Common myeloid progenitor, CD34-positive (primary cell): ENCODE measurements around the gene ABI1.

ENCODE experiments used
- CTCF ChIA-PET: fragments of 350-600 bp; sonication (Branson Sonifier 250); formaldehyde crosslinking; loops from one replicate; lab custom pipeline; 2021; ENCODE audit warnings: antibody characterized with exemption; lab: Charles Lee
- POLR2A ChIA-PET: fragments of 350-600 bp; sonication (Branson Sonifier 250); formaldehyde crosslinking; loops from one replicate; lab custom pipeline; 2021; ENCODE audit warnings: antibody characterized with exemption; lab: Charles Lee
- DNase-seq, 3 donors: peaks; one replicate each; pipeline versions ENCODE4 v3.0.0 to v3.0.0-alpha.2; 2013
- H3K27ac ChIP-seq, 2 experiments: 1 replicate in 1 of 2; 2 replicates in 1 of 2; pipeline ENCODE4 v1.7.0; 2013; ENCODE audit warnings: inconsistent platforms in 2 of 2, low read length in 2 of 2, mild to moderate bottlenecking in 2 of 2, low read depth in 1 of 2, moderate library complexity in 1 of 2; ENCODE audit not compliant: severe bottlenecking in 2 of 2, insufficient read depth in 1 of 2, poor library complexity in 1 of 2
- H3K27me3 ChIP-seq, 5 experiments: replicated peaks in 2 of 5; 1 replicate in 3 of 5; 2 replicates in 2 of 5; pipeline versions ENCODE4 v1.6.1 to v1.7.0; 2013; ENCODE audit warnings: low read length in 4 of 5, mild to moderate bottlenecking in 2 of 5, moderate library complexity in 2 of 5, inconsistent platforms in 1 of 5; ENCODE audit not compliant: insufficient read depth in 5 of 5, control insufficient read depth in 4 of 5
- H3K36me3 ChIP-seq, 4 experiments: 1 replicate in 2 of 4; 2 replicates in 2 of 4; pipeline versions ENCODE4 v1.6.1 to v1.7.0; 2013; ENCODE audit warnings: low read length in 3 of 4, control low read depth in 1 of 4, mild to moderate bottlenecking in 1 of 4; ENCODE audit not compliant: control insufficient read depth in 4 of 4, insufficient read depth in 4 of 4
- H3K4me1 ChIP-seq, 4 experiments: 1 replicate in 3 of 4; 2 replicates in 1 of 4; pipeline versions ENCODE4 v1.6.1 to v1.7.1; 2013; ENCODE audit warnings: low read length in 3 of 4, mild to moderate bottlenecking in 3 of 4, control low read depth in 1 of 4, inconsistent platforms in 1 of 4, moderate library complexity in 1 of 4; ENCODE audit not compliant: control insufficient read depth in 4 of 4, insufficient read depth in 4 of 4; ENCODE audit errors: control extremely low read depth in 1 of 4
- H3K4me3 ChIP-seq, 7 experiments: 1 replicate in 4 of 7; 2 replicates in 3 of 7; pipeline versions ENCODE4 v1.5.1 to v1.7.0; 2013; ENCODE audit warnings: mild to moderate bottlenecking in 7 of 7, low read length in 6 of 7, moderate library complexity in 6 of 7, inconsistent platforms in 2 of 7, low read depth in 2 of 7, control low read depth in 1 of 7; ENCODE audit not compliant: insufficient read depth in 4 of 7, control insufficient read depth in 1 of 7; ENCODE audit errors: extremely low read depth in 1 of 7
- H3K9me3 ChIP-seq, 5 experiments: 1 replicate in 4 of 5; 2 replicates in 1 of 5; pipeline versions ENCODE4 v1.6.1 to v1.7.1; 2013; ENCODE audit warnings: low read length in 4 of 5, mild to moderate bottlenecking in 2 of 5, inconsistent platforms in 1 of 5, low read depth in 1 of 5, moderate library complexity in 1 of 5; ENCODE audit not compliant: control insufficient read depth in 4 of 5, insufficient read depth in 2 of 5; ENCODE audit errors: control extremely low read depth in 1 of 5
- WGBS: methylation state at CpG from one replicate; pipeline ENCODE4 v1.1.5; 2013; ENCODE audit not compliant: insufficient coverage; 5-methylcytosine and 5-hydroxymethylcytosine counted together

Gene ABI1

GRCh38 chr10:26806557-26806956, 54.2 kb downstream of the ABI1 start:
- ChIA-PET CTCF (interaction anchor here (0.7 to 1.8 kb wide), 3 partner anchors 8 to 19 kb away, joined by 3 to 5 read pairs (median 4); no protein-coding TSS in a partner anchor), POLR2A (no interaction called here)
- no CpG with 5 or more reads among the region's 1 CpG for WGBS
- H3K27me3 ChIP-seq = no peaks in the 10 kb centered on the region
- peaks cover 0 to 6% (median 1%) of the 10 kb centered on the region in 4 experiments for H3K36me3 ChIP-seq
- no peak for DNase-seq
- H3K9me3 ChIP-seq = no peaks in the 10 kb centered on the region
- H3K4me3 ChIP-seq = no peak overlapping the region
- H3K4me1 ChIP-seq = peaks cover 5 to 18% (median 16%) of the 10 kb centered on the region in 4 experiments
- H3K27ac ChIP-seq = no peak overlapping the region

DNA sequence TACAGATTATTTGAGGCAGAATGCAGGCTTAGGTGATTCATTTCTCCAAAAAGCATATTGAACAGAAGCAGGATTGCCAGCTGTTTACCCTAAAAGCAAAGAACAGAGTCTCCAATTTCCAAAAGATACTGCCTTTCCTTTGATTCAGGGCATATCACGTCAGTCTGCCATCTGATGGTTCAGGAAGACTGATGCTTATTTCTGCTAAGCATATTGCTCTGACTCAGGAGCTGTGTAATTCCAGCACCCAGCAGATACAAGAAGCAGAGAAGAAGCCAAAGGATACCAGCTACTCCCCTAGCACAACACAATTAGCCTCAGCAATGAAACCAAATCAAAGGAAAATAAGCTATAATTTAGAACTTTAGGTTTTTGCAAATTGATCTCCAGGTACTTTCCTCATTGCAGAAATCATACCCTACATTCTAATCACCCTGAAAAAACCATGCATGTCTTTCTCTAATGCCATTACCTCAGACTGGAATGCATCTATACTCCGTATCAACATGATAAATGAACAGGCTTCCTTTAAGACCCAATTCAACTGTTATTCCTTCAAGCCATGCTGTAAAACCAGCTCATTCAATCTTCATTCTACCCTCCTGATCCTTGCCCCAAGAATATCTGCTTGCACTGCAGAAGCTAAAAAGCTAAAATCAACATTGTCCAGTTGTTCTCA, 55.1 kb downstream of the ABI1 start:
- CTCF ChIA-PET = interaction anchor here (0.7 to 1.8 kb wide), 5 partner anchors 9 to 79 kb away, joined by 3 to 5 read pairs (median 3); no protein-coding TSS in a partner anchor
- DNase-seq = no peak
- Histone ChIP-seq H3K9me3 (no peaks in the 10 kb centered on the region), H3K36me3 (peaks cover 0 to 6% (median 1%) of the 10 kb centered on the region in 4 experiments), H3K4me1 (peaks cover 9 to 18% (median 16%) of the 10 kb centered on the region in 4 experiments), H3K27me3 (no peaks in the 10 kb centered on the region), H3K27ac (no peak overlapping the region), H3K4me3 (no peak overlapping the region)
- POLR2A ChIA-PET = no interaction called here
- WGBS = 75% methylated on average over 2 of the region's 2 CpGs

DNA sequence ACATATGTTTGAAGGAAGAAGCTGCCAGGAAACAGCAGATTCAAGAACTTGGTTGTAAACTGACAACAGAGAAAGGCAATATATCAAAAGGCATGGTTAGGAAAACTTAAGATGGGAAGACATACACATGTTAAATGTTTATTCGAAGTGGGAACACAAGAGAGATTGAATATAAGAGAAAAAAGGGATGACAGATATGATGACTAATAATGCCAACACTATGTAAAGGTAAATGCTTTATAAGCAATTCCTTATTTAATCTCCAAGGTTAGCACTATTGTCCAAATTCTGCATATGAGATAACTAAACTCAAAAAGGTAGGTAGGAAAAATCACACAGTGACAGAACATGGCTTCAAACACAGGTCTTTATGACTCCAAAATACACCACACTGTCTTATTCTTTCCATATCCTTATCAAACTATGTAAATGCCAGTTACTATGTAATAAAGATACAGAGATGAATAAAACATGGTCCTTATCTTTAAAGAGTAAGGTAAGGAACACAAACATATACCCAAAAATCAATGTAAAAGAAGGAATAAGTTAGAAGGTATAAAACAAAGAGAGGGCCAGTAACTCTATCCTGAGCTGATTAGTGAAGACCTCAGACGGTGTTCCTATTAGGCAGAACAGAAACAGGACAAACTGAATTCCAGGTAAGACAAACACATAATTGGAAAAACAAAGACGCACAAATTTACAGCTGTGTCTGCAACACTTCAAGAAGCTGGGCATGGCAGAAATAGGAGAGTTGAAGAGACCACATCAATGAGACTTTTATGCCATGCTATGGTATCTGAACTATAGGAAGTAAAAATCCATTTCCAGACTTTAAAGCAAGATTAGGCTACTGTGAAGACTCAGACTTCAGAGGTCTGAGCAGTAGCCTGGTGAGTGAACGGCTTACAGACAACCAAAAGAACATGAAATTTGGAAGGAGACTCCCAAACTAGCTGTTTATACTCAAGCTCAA, 56.1 kb downstream of the ABI1 start:
- no peaks in the 10 kb centered on the region for H3K27me3 ChIP-seq
- peaks cover 13 to 25% (median 22%) of the 10 kb centered on the region in 4 experiments for H3K4me1 ChIP-seq
- CTCF ChIA-PET = interaction anchor here (1.1 to 2.8 kb wide), 4 partner anchors 15 to 78 kb away, joined by 3 to 5 read pairs (median 4); no protein-coding TSS in a partner anchor
- no peak overlapping the region for H3K4me3 ChIP-seq
- DNase-seq = no peak
- WGBS = 94% methylated on average over 2 of the region's 4 CpGs
- peaks cover 0 to 3% (median under 1%) of the 10 kb centered on the region in 4 experiments for H3K36me3 ChIP-seq
- no peak overlapping the region for H3K27ac ChIP-seq
- H3K9me3 ChIP-seq = no peaks in the 10 kb centered on the region
- POLR2A ChIA-PET = interaction anchor here (0.6 kb wide), 1 partner anchor 273 kb away, joined by 3 read pairs; no protein-coding TSS in a partner anchor

GRCh38 chr10:26803849-26804248, 56.9 kb downstream of the ABI1 start:
- Histone ChIP-seq H3K36me3 (peaks cover 0 to 3% (median 0%) of the 10 kb centered on the region in 4 experiments), H3K4me3 (no peak overlapping the region), H3K27me3 (no peaks in the 10 kb centered on the region), H3K27ac (no peak overlapping the region), H3K4me1 (peaks cover 16 to 28% (median 26%) of the 10 kb centered on the region in 4 experiments), H3K9me3 (no peaks in the 10 kb centered on the region)
- ChIA-PET CTCF (interaction anchor here (2.8 kb wide), 1 partner anchor 53 kb away, joined by 5 read pairs; no protein-coding TSS in a partner anchor), POLR2A (no interaction called here)
- WGBS = 100% methylated on average over 2 of the region's 4 CpGs
- DNase-seq = no peak

- H3K36me3 ChIP-seq = peaks cover 0 to 2% (median 0%) of the 10 kb centered on the region in 4 experiments
- H3K4me1 ChIP-seq = peaks cover 16 to 31% (median 27%) of the 10 kb centered on the region in 4 experiments
- ChIA-PET POLR2A (interaction anchor here (0.6 kb wide), 1 partner anchor 11 kb away, joined by 3 read pairs; no protein-coding TSS in a partner anchor), CTCF (interaction anchor here (1.0 to 2.8 kb wide), 2 partner anchors 12 to 55 kb away, joined by 3 to 5 read pairs; no protein-coding TSS in a partner anchor)
- H3K9me3 ChIP-seq = no peaks in the 10 kb centered on the region
- no peaks in the 10 kb centered on the region for H3K27me3 ChIP-seq
- no peak overlapping the region for H3K4me3 ChIP-seq
- H3K27ac ChIP-seq = no peak overlapping the region
- WGBS = 94% methylated on average over 3 of the region's 3 CpGs
- DNase-seq = no peak
These were observed 58.2 kb downstream of the ABI1 start for GRCh38 chr10:26802527-26802926.

GRCh38 chr10:26801831-26802230, 58.9 kb downstream of the ABI1 start:
- H3K4me1 ChIP-seq = peaks cover 16 to 31% (median 26%) of the 10 kb centered on the region in 4 experiments
- POLR2A ChIA-PET = no interaction called here

More at GRCh38 chr10:26801831-26802230, 58.9 kb downstream of the ABI1 start:
- CTCF ChIA-PET = interaction anchor here (1.0 to 2.8 kb wide), 2 partner anchors 13 to 55 kb away, joined by 3 to 5 read pairs; no protein-coding TSS in a partner anchor
- DNase-seq = no peak
- H3K36me3 ChIP-seq = no peaks in the 10 kb centered on the region
- no peak overlapping the region for H3K4me3 ChIP-seq
- no peak overlapping the region for H3K27ac ChIP-seq
- peaks cover 0 to 1% (median 0%) of the 10 kb centered on the region in 5 experiments for H3K9me3 ChIP-seq
- 50% methylated on average over 1 of the region's 3 CpGs for WGBS
- H3K27me3 ChIP-seq = no peaks in the 10 kb centered on the region
